HCT116 (cell line): ENCODE measurements around the gene CBLIF. TPM values are rescaled to one million over a fixed set of nuclear protein-coding genes. Genes with fewer than 3 reads are reported as not detected.

Source experiments
- ATAC-seq: fragments of 200-7000 bp; cut with Tn5 transposase; 2 replicates; pipeline ENCODE4 v1.9.1; 2020; ENCODE audit warnings: mild to moderate bottlenecking, moderate library complexity
- BruUV-seq: library from RNA; stranded (reverse); fragments of 400-500 nt; replicated peaks from 2 replicates; lab custom pipeline; 2021; lab: Mats Ljungman, UMichigan
- CTCF ChIA-PET: fragments of 300-600 bp; sonication (Branson Sonifier 250); formaldehyde crosslinking; loops from one replicate; lab custom pipeline; 2021; ENCODE audit warnings: antibody characterized with exemption; lab: Charles Lee
- POLR2A ChIA-PET: fragments of 300-600, 350-600 bp; sonication (Branson Sonifier 250); formaldehyde crosslinking; loops from one replicate; lab custom pipeline; 2021; ENCODE audit warnings: antibody characterized with exemption; lab: Charles Lee
- RAD21 ChIA-PET, 2 experiments: fragments of 300-600 bp; sonication (Branson Sonifier 250); formaldehyde crosslinking; loops; one replicate each; lab custom pipeline; 2023; ENCODE audit warnings: low total read pairs in 2 of 2; ENCODE audit not compliant: uncharacterized antibody in 2 of 2, unreplicated experiment in 2 of 2, low non-redundant PET in 1 of 2; lab: Charles Lee
- DNase-seq: peaks from one replicate; pipeline ENCODE4 v3.0.0-alpha.2; 2010; ENCODE audit warnings: low read depth, low spot score
- H2AFZ ChIP-seq: fragments of 200-600 bp; shearing (Covaris generic), sonication (generic); 2 replicates; pipeline ENCODE4 v1.6.1; 2017; ENCODE audit warnings: low read depth, mixed run types, mixed read lengths, antibody characterized with exemption, low read length; ENCODE audit not compliant: poor library complexity, severe bottlenecking
- H3K27ac ChIP-seq: 2 replicates; pipeline ENCODE4 v1.5.1; 2012; ENCODE audit warnings: low read depth, low read length
- H3K27me3 ChIP-seq: fragments of 200-600 bp; sonication (generic); 2 replicates; pipeline ENCODE4 v1.6.1; 2016; ENCODE audit warnings: mixed run types, low read length, mixed read lengths; ENCODE audit not compliant: insufficient read depth
- H3K36me3 ChIP-seq, 2 experiments: fragments of 200-500 bp in 1 of 2; fragments of 200-600 bp in 1 of 2; sonication (Bioruptor generic) in 1 of 2; sonication (generic) in 1 of 2; 2 replicates each; pipeline versions ENCODE4 v1.5.1 to v1.6.1; 2014 to 2016; ENCODE audit warnings: low read length in 2 of 2, inconsistent platforms in 1 of 2, mixed read lengths in 1 of 2, mixed run types in 1 of 2; ENCODE audit not compliant: insufficient read depth in 2 of 2, control insufficient read depth in 1 of 2
- H3K4me1 ChIP-seq, 2 experiments: fragments of 200-600 bp in 1 of 2; sonication (generic) in 1 of 2; 2 replicates each; pipeline versions ENCODE4 v1.5.1 to v1.6.1; 2012 to 2017; ENCODE audit warnings: low read length in 2 of 2, inconsistent platforms in 1 of 2, mild to moderate bottlenecking in 1 of 2, mixed read lengths in 1 of 2, mixed run types in 1 of 2, moderate library complexity in 1 of 2; ENCODE audit not compliant: insufficient read depth in 2 of 2, control insufficient read depth in 1 of 2
- H3K4me2 ChIP-seq: fragments of 200-600 bp; sonication (generic); 2 replicates; pipeline ENCODE4 v1.6.1; 2017; ENCODE audit warnings: mixed run types, low read length, mixed read lengths
- H3K4me3 ChIP-seq, 2 experiments: fragments of 200-600 bp in 1 of 2; sonication (generic) in 1 of 2; replicated peaks in 1 of 2; 2 replicates each; pipeline ENCODE4 v1.5.1; 2011 to 2016; ENCODE audit warnings: low read length in 2 of 2, control low read depth in 1 of 2, low read depth in 1 of 2, mild to moderate bottlenecking in 1 of 2, mixed read lengths in 1 of 2, mixed run types in 1 of 2
- H3K79me2 ChIP-seq: fragments of 200-600 bp; sonication (generic); 2 replicates; pipeline ENCODE4 v1.6.1; 2017; ENCODE audit warnings: mild to moderate bottlenecking, mixed run types, low read length, moderate library complexity, mixed read lengths; ENCODE audit not compliant: insufficient read depth
- H3K9ac ChIP-seq: fragments of 200-600 bp; sonication (generic); 2 replicates; pipeline ENCODE4 v1.6.1; 2016; ENCODE audit warnings: low read length, mixed read lengths
- H3K9me2 ChIP-seq: fragments of 200-600 bp; sonication (generic), shearing (Covaris generic); 2 replicates; pipeline ENCODE4 v1.6.1; 2017; ENCODE audit warnings: mixed run types, mild to moderate bottlenecking, moderate library complexity; ENCODE audit not compliant: insufficient read depth
- H3K9me3 ChIP-seq, 2 experiments: fragments of 200-500 bp in 1 of 2; fragments of 200-600 bp in 1 of 2; sonication (Bioruptor generic) in 1 of 2; sonication (generic) in 1 of 2; 2 replicates each; pipeline ENCODE4 v1.6.1; 2014 to 2017; ENCODE audit warnings: low read length in 2 of 2, mixed read lengths in 2 of 2, inconsistent platforms in 1 of 2, low read depth in 1 of 2, mild to moderate bottlenecking in 1 of 2, mixed run types in 1 of 2, moderate library complexity in 1 of 2; ENCODE audit not compliant: control insufficient read depth in 1 of 2, insufficient read depth in 1 of 2
- H4K20me1 ChIP-seq: fragments of 200-600 bp; sonication (generic), shearing (Covaris generic); 2 replicates; pipeline ENCODE4 v1.6.1; 2017; ENCODE audit warnings: mixed run types, mild to moderate bottlenecking, moderate library complexity; ENCODE audit not compliant: insufficient read depth
- EZH2phosphoT487 ChIP-seq: fragments of 200-600 bp; IDR thresholded peaks from 2 replicates; pipeline ENCODE4 v1.6.1; 2018; ENCODE audit warnings: antibody characterized with exemption, borderline replicate concordance
- FOSL1 ChIP-seq: IDR thresholded peaks from 2 replicates; pipeline ENCODE4 v1.6.1; 2012; ENCODE audit warnings: low read depth
- RAD21 ChIP-seq: IDR thresholded peaks from 2 replicates; pipeline ENCODE4 v1.6.1; 2012; ENCODE audit warnings: low read depth, mild to moderate bottlenecking
- SIN3A ChIP-seq: IDR thresholded peaks from 2 replicates; pipeline ENCODE4 v1.6.1; 2012; ENCODE audit warnings: low read depth
- SRF ChIP-seq: IDR thresholded peaks from 2 replicates; pipeline ENCODE4 v1.6.1; 2012; ENCODE audit warnings: low read depth
- intact Hi-C: fragments of 100-400 bp; cut with micrococcal nuclease; formaldehyde crosslinking; loops from 2 replicates; pipeline ENCODE4 v1.10.0; 2022
- total RNA-seq: library from RNA; stranded (reverse); gene quantifications from one replicate; pipeline ENCODE4 v1.2.1, GENCODE V29; 2021; ENCODE audit not compliant: unreplicated experiment
- TF ChIP-seq, protein P1 (sequence below), 3 experiments: fragments of 200-600 bp in 1 of 3; sonication (generic) in 1 of 3; IDR thresholded peaks in 2 of 3; conservative IDR thresholded peaks in 1 of 3; 2 replicates each; pipeline ENCODE4 v1.5.1; 2012 to 2017; ENCODE audit warnings: low read depth in 2 of 3, low read length in 2 of 3, antibody characterized with exemption in 1 of 3, borderline replicate concordance in 1 of 3, control low read depth in 1 of 3, mild to moderate bottlenecking in 1 of 3, mixed read lengths in 1 of 3, mixed run types in 1 of 3, moderate library complexity in 1 of 3; ENCODE audit not compliant: insufficient read depth in 1 of 3
- TF ChIP-seq, protein P2 (sequence below): IDR thresholded peaks from 2 replicates; pipeline ENCODE4 v1.6.1; 2012
- TF ChIP-seq, protein P3 (sequence below): IDR thresholded peaks from 2 replicates; pipeline ENCODE4 v1.6.1; 2011; ENCODE audit warnings: mild to moderate bottlenecking, low read length, moderate library complexity; ENCODE audit not compliant: insufficient replicate concordance; ENCODE audit errors: extremely low read depth
- TF ChIP-seq, protein P4 (sequence below): IDR thresholded peaks from 2 replicates; pipeline ENCODE4 v1.6.1; 2012

CBLIF gene
- total RNA-seq, 1 experiment from 2014 or later: not detected

DNA sequence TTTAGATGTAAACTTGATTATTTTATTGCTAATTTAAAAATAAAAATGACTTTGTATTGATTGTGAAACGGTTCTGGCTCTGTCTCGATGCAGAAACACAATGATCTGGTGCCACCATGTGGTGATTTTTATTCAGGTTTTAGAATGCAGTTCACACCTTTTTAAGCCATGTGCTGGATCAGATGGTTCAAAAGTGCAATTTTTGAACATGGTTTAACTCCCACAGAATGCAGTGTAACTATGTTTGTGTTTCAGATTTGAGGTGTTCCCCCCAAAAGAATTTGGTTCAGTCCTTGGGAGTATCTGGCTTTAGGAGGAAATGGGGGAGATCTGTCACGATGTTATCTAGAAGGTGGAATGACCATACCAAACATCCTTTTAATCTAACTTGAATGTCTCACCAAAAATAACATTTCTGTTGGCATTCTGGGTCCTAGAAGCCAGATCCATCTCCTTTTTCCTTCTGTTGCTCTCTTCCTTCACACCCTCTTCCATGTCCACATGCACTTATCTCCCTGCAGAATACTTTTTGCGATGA lies 42.6 kb downstream of the CBLIF start (continued):
- TF ChIP-seq, protein P1, sequence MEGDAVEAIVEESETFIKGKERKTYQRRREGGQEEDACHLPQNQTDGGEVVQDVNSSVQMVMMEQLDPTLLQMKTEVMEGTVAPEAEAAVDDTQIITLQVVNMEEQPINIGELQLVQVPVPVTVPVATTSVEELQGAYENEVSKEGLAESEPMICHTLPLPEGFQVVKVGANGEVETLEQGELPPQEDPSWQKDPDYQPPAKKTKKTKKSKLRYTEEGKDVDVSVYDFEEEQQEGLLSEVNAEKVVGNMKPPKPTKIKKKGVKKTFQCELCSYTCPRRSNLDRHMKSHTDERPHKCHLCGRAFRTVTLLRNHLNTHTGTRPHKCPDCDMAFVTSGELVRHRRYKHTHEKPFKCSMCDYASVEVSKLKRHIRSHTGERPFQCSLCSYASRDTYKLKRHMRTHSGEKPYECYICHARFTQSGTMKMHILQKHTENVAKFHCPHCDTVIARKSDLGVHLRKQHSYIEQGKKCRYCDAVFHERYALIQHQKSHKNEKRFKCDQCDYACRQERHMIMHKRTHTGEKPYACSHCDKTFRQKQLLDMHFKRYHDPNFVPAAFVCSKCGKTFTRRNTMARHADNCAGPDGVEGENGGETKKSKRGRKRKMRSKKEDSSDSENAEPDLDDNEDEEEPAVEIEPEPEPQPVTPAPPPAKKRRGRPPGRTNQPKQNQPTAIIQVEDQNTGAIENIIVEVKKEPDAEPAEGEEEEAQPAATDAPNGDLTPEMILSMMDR (IDR thresholded peaks at IDR 0.05 in 2 of 3, conservative IDR thresholded peaks at IDR 0.05 in 1 of 3; ENCODE audit: borderline replicate concordance in 1 of 3, insufficient read depth in 1 of 3, low read depth in 2 of 3, low read length in 2 of 3): peak; percentile 41 to 95 (median 66); a peak in 5 of 6 replicates
- no peak for TF ChIP-seq EZH2phosphoT487
- TF ChIP-seq RAD21: peak; percentile 94

DNA sequence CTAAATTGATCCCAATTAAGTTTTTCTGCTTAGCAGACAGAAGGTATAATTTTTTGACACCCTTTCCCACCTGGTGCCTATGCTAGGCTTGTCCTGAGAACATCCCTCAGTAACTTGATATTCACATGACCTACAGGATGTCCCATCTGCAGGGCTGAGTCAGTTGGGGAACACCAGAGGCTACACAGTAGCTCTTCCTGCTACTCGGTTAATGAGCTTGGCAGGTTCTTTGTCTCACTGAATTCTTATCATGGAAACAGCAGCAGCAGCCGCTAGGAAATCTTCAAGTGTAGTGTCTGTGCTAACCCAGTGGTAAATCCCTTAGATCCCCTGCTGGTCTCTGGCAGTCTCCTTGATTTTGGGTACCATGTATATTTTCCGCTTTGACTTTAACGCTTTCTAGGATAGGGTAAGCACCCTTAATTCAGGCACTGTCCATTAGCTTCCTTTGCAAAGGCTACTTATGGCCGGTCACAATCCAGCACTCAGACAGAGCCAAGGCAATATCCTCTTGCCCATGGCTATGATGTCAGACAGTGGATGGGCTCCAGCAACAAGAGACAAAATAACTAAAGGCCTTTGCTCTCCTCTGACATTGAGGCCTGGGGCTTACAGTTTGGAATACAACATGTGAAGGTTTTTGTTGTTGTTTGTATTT lies 43.2 kb downstream of the CBLIF start:
- Histone ChIP-seq H3K9me2 (no peaks in the 10 kb centered on the region), H2AFZ (no peak overlapping the region), H3K79me2 (no peaks in the 10 kb centered on the region; the same call in 1 of the 2 replicates), H3K4me3 (no peak overlapping the region), H3K27me3 (no peaks in the 10 kb centered on the region), H3K4me1 (peaks cover 0 to 7% of the 10 kb centered on the region in 2 experiments; a peak in 1 of 4 replicates), H3K27ac (no peak overlapping the region), H3K9ac (no peak overlapping the region), H4K20me1 (no peaks in the 10 kb centered on the region), H3K4me2 (no peak overlapping the region), H3K9me3 (no peaks in the 10 kb centered on the region), H3K36me3 (peaks cover 14 to 22% of the 10 kb centered on the region in 2 experiments; a peak in 3 of 4 replicates)
- ChIA-PET POLR2A (interaction anchor here (2.3 kb wide), 1 partner anchor 47 kb away, joined by 15 read pairs; the partner anchor contains the start of gene STX3), CTCF (interaction anchor here (0.9 to 3.3 kb wide), 4 partner anchors 47 to 122 kb away, joined by 3 to 40 read pairs (median 4); partner anchors contain the start of gene STX3), RAD21 (interaction anchor here (0.5 to 1.3 kb wide), 4 partner anchors 46 to 149 kb away, joined by 3 to 5 read pairs (median 4); partner anchors contain the start of gene STX3 (in 2 of the 2))
- no TSS peak for BruUV-seq
- DNase-seq (no peak), ATAC-seq (peak; percentile 62)
- intact Hi-C loops: loop anchor here (1.0 to 10.0 kb wide), 4 partner anchors 48 to 367 kb away; partner anchors contain the start of gene OR5A1
- TF ChIP-seq SIN3A (no peak), SRF (no peak), FOSL1 (no peak)
- TF ChIP-seq, protein P1 (IDR thresholded peaks at IDR 0.05 in 2 of 3, conservative IDR thresholded peaks at IDR 0.05 in 1 of 3; ENCODE audit: borderline replicate concordance in 1 of 3, insufficient read depth in 1 of 3, low read depth in 2 of 3, low read length in 2 of 3): no peak
- TF ChIP-seq, protein P2, sequence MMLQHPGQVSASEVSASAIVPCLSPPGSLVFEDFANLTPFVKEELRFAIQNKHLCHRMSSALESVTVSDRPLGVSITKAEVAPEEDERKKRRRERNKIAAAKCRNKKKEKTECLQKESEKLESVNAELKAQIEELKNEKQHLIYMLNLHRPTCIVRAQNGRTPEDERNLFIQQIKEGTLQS: no peak
- TF ChIP-seq, protein P3, sequence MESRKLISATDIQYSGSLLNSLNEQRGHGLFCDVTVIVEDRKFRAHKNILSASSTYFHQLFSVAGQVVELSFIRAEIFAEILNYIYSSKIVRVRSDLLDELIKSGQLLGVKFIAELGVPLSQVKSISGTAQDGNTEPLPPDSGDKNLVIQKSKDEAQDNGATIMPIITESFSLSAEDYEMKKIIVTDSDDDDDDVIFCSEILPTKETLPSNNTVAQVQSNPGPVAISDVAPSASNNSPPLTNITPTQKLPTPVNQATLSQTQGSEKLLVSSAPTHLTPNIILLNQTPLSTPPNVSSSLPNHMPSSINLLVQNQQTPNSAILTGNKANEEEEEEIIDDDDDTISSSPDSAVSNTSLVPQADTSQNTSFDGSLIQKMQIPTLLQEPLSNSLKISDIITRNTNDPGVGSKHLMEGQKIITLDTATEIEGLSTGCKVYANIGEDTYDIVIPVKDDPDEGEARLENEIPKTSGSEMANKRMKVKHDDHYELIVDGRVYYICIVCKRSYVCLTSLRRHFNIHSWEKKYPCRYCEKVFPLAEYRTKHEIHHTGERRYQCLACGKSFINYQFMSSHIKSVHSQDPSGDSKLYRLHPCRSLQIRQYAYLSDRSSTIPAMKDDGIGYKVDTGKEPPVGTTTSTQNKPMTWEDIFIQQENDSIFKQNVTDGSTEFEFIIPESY: no peak
- TF ChIP-seq, protein P4, sequence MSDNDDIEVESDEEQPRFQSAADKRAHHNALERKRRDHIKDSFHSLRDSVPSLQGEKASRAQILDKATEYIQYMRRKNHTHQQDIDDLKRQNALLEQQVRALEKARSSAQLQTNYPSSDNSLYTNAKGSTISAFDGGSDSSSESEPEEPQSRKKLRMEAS: no peak
